ENCODE results near the gene LTA. TPM values are rescaled to one million over a fixed set of nuclear protein-coding genes. Genes with fewer than 3 reads are reported as not detected.

Gene LTA
- total RNA-seq, 1 experiment from 2014 or later = not detected

- no peak overlapping the region for H2BK5ac ChIP-seq (ENCODE audit: insufficient read length, low read length)
- H3K36me3 Mint-ChIP-seq (ENCODE audit: insufficient read depth in 1 of 3, low read depth in 3 of 3) = no peaks in the 10 kb centered on the region
- peaks cover 30 to 31% of the 10 kb centered on the region in 2 experiments for H3K4me1 Mint-ChIP-seq
- no peak overlapping the region for H2BK15ac ChIP-seq (ENCODE audit: low read depth, low read length)
- peak overlapping the region; percentile 67 for H3K4me2 ChIP-seq (ENCODE audit: insufficient read depth, insufficient read length, low read length)
- H3K27me3 Mint-ChIP-seq (ENCODE audit: low read depth) = peaks cover 42% of the 10 kb centered on the region
- no peak for TF ChIP-seq CTCF (conservative IDR thresholded peaks at IDR 0.05)
- H2BK120ac ChIP-seq (ENCODE audit: low read depth, low read length, poor library complexity, severe bottlenecking) = no peak overlapping the region
- H3K14ac ChIP-seq (ENCODE audit: insufficient read depth, low read length) = no peak overlapping the region
- no CpG with 5 or more reads among the region's 8 CpGs for WGBS (ENCODE audit: extremely low coverage, insufficient read length, low lambda C conversion rate)
- peak overlapping the region; percentile 57 for H2BK12ac ChIP-seq (ENCODE audit: insufficient read length, low read depth, low read length)
- H3K4ac ChIP-seq (ENCODE audit: low read depth, low read length) = no peak overlapping the region
- no peak overlapping the region for H3K56ac ChIP-seq (ENCODE audit: insufficient read length, low read depth, low read length)
- H2AFZ ChIP-seq (ENCODE audit: low read length) = no peak overlapping the region
- no peaks in the 10 kb centered on the region for H3K9me3 ChIP-seq (ENCODE audit: control insufficient read depth, low read depth, low read length)
- H3K23ac ChIP-seq (ENCODE audit: insufficient read length, low read depth, low read length) = no peak overlapping the region
- no peaks in the 10 kb centered on the region for H3K79me1 ChIP-seq (ENCODE audit: insufficient read depth, low read depth, low read length, poor library complexity, severe bottlenecking)
- no peaks in the 10 kb centered on the region for H3K79me2 ChIP-seq (ENCODE audit: insufficient read depth, low read length)
- H4K5ac ChIP-seq (ENCODE audit: insufficient read length, low read depth, low read length) = no peak overlapping the region
- H3T11ph ChIP-seq (ENCODE audit: low read length) = no peak overlapping the region
- H4K8ac ChIP-seq (replicated peaks; ENCODE audit: insufficient read length, low read depth, low read length) = no peak overlapping the region
- peak overlapping the region; percentile 84 to 94 for H3K4me3 Mint-ChIP-seq
- no peak overlapping the region for H2BK20ac ChIP-seq (ENCODE audit: low read depth, low read length, poor library complexity, severe bottlenecking)
- H3K4me1 ChIP-seq (ENCODE audit: insufficient read depth, low read length) = peaks cover 2% of the 10 kb centered on the region; the same call in 1 of the 2 replicates
- no peak overlapping the region for H2AK5ac ChIP-seq (ENCODE audit: insufficient read length, low read length)
- no peak for DNase-seq
- H3K18ac ChIP-seq (ENCODE audit: insufficient read length, low read depth, low read length) = no peak overlapping the region
- no peaks in the 10 kb centered on the region for H3K27me3 ChIP-seq (ENCODE audit: insufficient read depth, low read length)
- H3K9ac ChIP-seq (ENCODE audit: extremely low read depth, insufficient read length, low read length) = no peak overlapping the region
- H4K91ac ChIP-seq (ENCODE audit: insufficient read length, low read depth, low read length) = no peak overlapping the region
- peaks cover 11% of the 10 kb centered on the region for H3K23me2 ChIP-seq (ENCODE audit: insufficient read length, low read depth, low read length, poor library complexity, severe bottlenecking)
- H4K20me1 ChIP-seq (ENCODE audit: control insufficient read depth, insufficient read depth, insufficient read length) = no peaks in the 10 kb centered on the region
- H3K27ac Mint-ChIP-seq = no peak overlapping the region; a peak in 1 of 7 replicates
- H3K27ac ChIP-seq (ENCODE audit: insufficient read length, low read depth, low read length) = no peak overlapping the region
- no peaks in the 10 kb centered on the region; a peak in 1 of 5 replicates for H3K9me3 Mint-ChIP-seq
These were observed 7.7 kb downstream of the LTA start for GRCh38 chr6:31579546-31580437.

Measured in H9 (cell line).